NCI-H1417 treated with DMSO at 0.1 percent for 48 hours (cell line): ENCODE data around the gene RNF2.

Experiments
- DNase-seq: peaks from one replicate; lab custom pipeline; 2025; lab: John Stamatoyannopoulos, UW

The RNF2 gene

GRCh38 chr1:185096531-185096930 is 51.2 kb downstream of the RNF2 start:
- no peak for DNase-seq

- no peak for DNase-seq
These were observed 58.7 kb downstream of the RNF2 start for GRCh38 chr1:185104083-185104482.

GRCh38 chr1:185105121-185105520 is 59.8 kb downstream of the RNF2 start:
- no peak for DNase-seq

GRCh38 chr1:185108321-185108720 is 63.0 kb downstream of the RNF2 start:
- DNase-seq, result no peak

- DNase-seq, result no peak
These were observed 64.8 kb downstream of the RNF2 start for GRCh38 chr1:185110145-185110544.

GRCh38 chr1:185111873-185112272 is 66.5 kb downstream of the RNF2 start:
- no peak for DNase-seq

- DNase-seq, result no peak
These were observed 67.0 kb downstream of the RNF2 start for GRCh38 chr1:185112356-185112755.

GRCh38 chr1:185129708-185130107 is 84.3 kb downstream of the RNF2 start:
- DNase-seq, result no peak

- no peak for DNase-seq
These were observed 87.2 kb downstream of the RNF2 start for GRCh38 chr1:185132534-185132933.

- DNase-seq, result no peak
These were observed 92.7 kb downstream of the RNF2 start for GRCh38 chr1:185137896-185138545.

- no peak for DNase-seq
These were observed 93.9 kb downstream of the RNF2 start for GRCh38 chr1:185139246-185139645.

GRCh38 chr1:185144233-185144632 is 98.9 kb downstream of the RNF2 start:
- DNase-seq, result no peak

- DNase-seq, result no peak
These were observed 105.9 kb downstream of the RNF2 start for GRCh38 chr1:185151215-185151614.
